ENCODE results near the gene TTC4.

Gene TTC4

GRCh38 chr1:54741531-54741930, 25.9 kb downstream of the TTC4 start (continued):
- TF ChIP-seq PATZ1 (CRISPR knock-in tag; IDR thresholded peaks at IDR 0.05; ENCODE audit: borderline replicate concordance): no peak

- no peak for TF ChIP-seq ZNF565 (CRISPR knock-in tag; conservative IDR thresholded peaks at IDR 0.05; ENCODE audit: low read depth)
- no peak for TF ChIP-seq PATZ1 (CRISPR knock-in tag; IDR thresholded peaks at IDR 0.05; ENCODE audit: borderline replicate concordance)
- TF ChIP-seq TCF4 (CRISPR knock-in tag; IDR thresholded peaks at IDR 0.05; ENCODE audit: borderline replicate concordance): no peak
- TF ChIP-seq BACH2 (CRISPR knock-in tag; IDR thresholded peaks at IDR 0.05; ENCODE audit: borderline replicate concordance): no peak
- TF ChIP-seq CREB5 (CRISPR knock-in tag; IDR thresholded peaks at IDR 0.05; ENCODE audit: low read depth): no peak
- TF ChIP-seq ARNTL (CRISPR knock-in tag; IDR thresholded peaks at IDR 0.05; ENCODE audit: borderline replicate concordance, low read depth): no peak
- no peak for TF ChIP-seq RARB (CRISPR knock-in tag; IDR thresholded peaks at IDR 0.05)
- TF ChIP-seq ZFP30 (CRISPR knock-in tag; IDR thresholded peaks at IDR 0.05): no peak
- no peak for TF ChIP-seq ISL1 (CRISPR knock-in tag; IDR thresholded peaks at IDR 0.05)
- TF ChIP-seq GLIS3 (CRISPR knock-in tag; IDR thresholded peaks at IDR 0.05): no peak
- TF ChIP-seq TOX (CRISPR knock-in tag; IDR thresholded peaks at IDR 0.05; ENCODE audit: borderline replicate concordance): no peak
- TF ChIP-seq ZNF70 (CRISPR knock-in tag; IDR thresholded peaks at IDR 0.05): no peak
- TF ChIP-seq CSDC2 (CRISPR knock-in tag; IDR thresholded peaks at IDR 0.05): no peak
- no peak for TF ChIP-seq ESRRG (CRISPR knock-in tag; IDR thresholded peaks at IDR 0.05)
- no peak for TF ChIP-seq ZFP3 (CRISPR knock-in tag; IDR thresholded peaks at IDR 0.05)
- ATAC-seq: no peak
These were observed 26.6 kb downstream of the TTC4 start for GRCh38 chr1:54742282-54742681.

GRCh38 chr1:54743416-54744226, 28.0 kb downstream of the TTC4 start:
- ATAC-seq: no peak
- TF ChIP-seq CSDC2 (CRISPR knock-in tag; IDR thresholded peaks at IDR 0.05) (no peak), TOX (CRISPR knock-in tag; IDR thresholded peaks at IDR 0.05; ENCODE audit: borderline replicate concordance) (no peak), RARB (CRISPR knock-in tag; IDR thresholded peaks at IDR 0.05) (no peak), CREB5 (CRISPR knock-in tag; IDR thresholded peaks at IDR 0.05; ENCODE audit: low read depth) (no peak), PATZ1 (CRISPR knock-in tag; IDR thresholded peaks at IDR 0.05; ENCODE audit: borderline replicate concordance) (no peak), POU6F1 (CRISPR knock-in tag; IDR thresholded peaks at IDR 0.05; ENCODE audit: borderline replicate concordance, low read depth) (no peak), ZNF565 (CRISPR knock-in tag; conservative IDR thresholded peaks at IDR 0.05; ENCODE audit: low read depth) (no peak), ARNTL (CRISPR knock-in tag; IDR thresholded peaks at IDR 0.05; ENCODE audit: borderline replicate concordance, low read depth) (no peak), ZFP3 (CRISPR knock-in tag; IDR thresholded peaks at IDR 0.05) (no peak), ZC3H10 (CRISPR knock-in tag; IDR thresholded peaks at IDR 0.05) (no peak), SNAI2 (CRISPR knock-in tag; IDR thresholded peaks at IDR 0.05) (no peak), PPARA (CRISPR knock-in tag; IDR thresholded peaks at IDR 0.05; ENCODE audit: borderline replicate concordance) (no peak), GLIS3 (CRISPR knock-in tag; IDR thresholded peaks at IDR 0.05) (no peak), CSRNP3 (CRISPR knock-in tag; IDR thresholded peaks at IDR 0.05) (no peak), ESRRG (CRISPR knock-in tag; IDR thresholded peaks at IDR 0.05) (no peak), TSHZ2 (CRISPR knock-in tag; IDR thresholded peaks at IDR 0.05) (no peak), ZNF70 (CRISPR knock-in tag; IDR thresholded peaks at IDR 0.05) (no peak)

Data from SK-N-SH treated with all-trans-retinoic acid at 6 μM for 48 hours (cell line).